PC-9 (cell line): ENCODE measurements around the gene ZSCAN31. TPM values are rescaled to one million over a fixed set of nuclear protein-coding genes. Genes with fewer than 3 reads are reported as not detected.
"Not testable (repeated sequence)": the region's sequence is repeated elsewhere in the genome, so short reads cannot be mapped to it uniquely, and the experiment has no call there.

Experiments used
- BruUV-seq: library from RNA; stranded (reverse); fragments of 400-500 nt; replicated peaks from 2 replicates; lab custom pipeline; 2021; lab: Mats Ljungman, UMichigan
- CTCF ChIA-PET: fragments of 300-600 bp; sonication (Branson Sonifier 250); formaldehyde crosslinking; loops from one replicate; lab custom pipeline; 2022; ENCODE audit warnings: antibody characterized with exemption; lab: Charles Lee
- POLR2A ChIA-PET: fragments of 300-600 bp; sonication (Branson Sonifier 250); formaldehyde crosslinking; loops from one replicate; lab custom pipeline; 2022; ENCODE audit warnings: antibody characterized with exemption; ENCODE audit not compliant: unreplicated experiment; lab: Charles Lee
- DNase-seq, 2 experiments: peaks; one replicate each; pipeline versions ENCODE4 v3.0.0 to v3.0.0-alpha.2; 2015 to 2022; ENCODE audit warnings: mixed read lengths in 1 of 2
- H2AFZ ChIP-seq: fragments of 200-600 bp; sonication (generic); 2 replicates; pipeline ENCODE4 v1.8.1; 2017; ENCODE audit warnings: antibody characterized with exemption
- H3F3A ChIP-seq: fragments of 200-600 bp; sonication (generic); 2 replicates; pipeline ENCODE4 v1.8.1; 2017; ENCODE audit warnings: antibody characterized with exemption, mild to moderate bottlenecking, low read depth; ENCODE audit not compliant: insufficient read depth
- H3K27ac ChIP-seq: fragments of 200-600 bp; sonication (generic); 2 replicates; pipeline ENCODE4 v1.6.1; 2016; ENCODE audit warnings: mixed run types
- H3K27me3 ChIP-seq: fragments of 200-600 bp; sonication (generic); 2 replicates; pipeline ENCODE4 v1.6.1; 2016; ENCODE audit warnings: low read depth, mixed run types; ENCODE audit not compliant: insufficient read depth
- H3K36me3 ChIP-seq: fragments of 200-600 bp; sonication (generic); 2 replicates; pipeline ENCODE4 v1.6.1; 2016; ENCODE audit warnings: low read depth, mixed run types
- H3K4me1 ChIP-seq: fragments of 200-600 bp; sonication (generic); replicated peaks from 2 replicates; pipeline ENCODE4 v1.6.1; 2016; ENCODE audit warnings: mixed run types; ENCODE audit not compliant: insufficient read depth
- H3K4me2 ChIP-seq: fragments of 200-600 bp; sonication (generic); 2 replicates; pipeline ENCODE4 v1.6.1; 2017; ENCODE audit warnings: mixed run types
- H3K4me3 ChIP-seq: fragments of 200-600 bp; sonication (generic); 2 replicates; pipeline ENCODE4 v1.6.1; 2016; ENCODE audit warnings: mixed run types
- H3K79me2 ChIP-seq: fragments of 200-600 bp; sonication (generic); 2 replicates; pipeline ENCODE4 v1.6.1; 2017; ENCODE audit warnings: low read depth, mixed run types
- H3K9me2 ChIP-seq: fragments of 200-600 bp; sonication (generic); 2 replicates; pipeline ENCODE4 v1.8.1; 2017; ENCODE audit warnings: mild to moderate bottlenecking; ENCODE audit not compliant: insufficient read depth
- H3K9me3 ChIP-seq: fragments of 200-600 bp; sonication (generic); 2 replicates; pipeline ENCODE4 v1.8.1; 2016; ENCODE audit warnings: low read depth; ENCODE audit not compliant: insufficient read depth
- H4K20me1 ChIP-seq: fragments of 200-600 bp; sonication (generic); 2 replicates; pipeline ENCODE4 v1.8.1; 2017; ENCODE audit not compliant: insufficient read depth
- EZH2 ChIP-seq: fragments of 200-600 bp; sonication (generic); IDR thresholded peaks from 2 replicates; pipeline ENCODE4 v1.8.0; 2017; ENCODE audit warnings: antibody characterized with exemption, low read depth
- intact Hi-C: fragments of 100-400 bp; cut with micrococcal nuclease; formaldehyde crosslinking; loops from one replicate; pipeline ENCODE4 v1.10.0; 2022; ENCODE audit not compliant: unreplicated experiment
- total RNA-seq: library from RNA; stranded (reverse); gene quantifications from 2 replicates; pipeline ENCODE4 v1.2.3, GENCODE V29; 2021
- TF ChIP-seq, protein P1 (sequence below): fragments of 200-600 bp; sonication (generic); conservative IDR thresholded peaks from 2 replicates; pipeline ENCODE4 v1.6.1; 2017; ENCODE audit warnings: mixed run types, antibody characterized with exemption, mild to moderate bottlenecking, moderate library complexity

ZSCAN31 gene
- total RNA-seq, 1 experiment from 2014 or later, result 88.8 TPM

- Histone ChIP-seq H2AFZ (no peak overlapping the region), H3K79me2 (no peaks in the 10 kb centered on the region), H3K9me2 (no peaks in the 10 kb centered on the region), H3K4me3 (no peak overlapping the region), H3K27me3 (no peaks in the 10 kb centered on the region), H3K4me1 (no peaks in the 10 kb centered on the region), H3K9me3 (no peaks in the 10 kb centered on the region), H3K27ac (no peak overlapping the region), H3K36me3 (no peaks in the 10 kb centered on the region), H3F3A (no peaks in the 10 kb centered on the region), H4K20me1 (no peaks in the 10 kb centered on the region), H3K4me2 (no peak overlapping the region)
- CTCF ChIA-PET, result no interaction called here
- POLR2A ChIA-PET, result no interaction called here
- DNase-seq, result no peak
- TF ChIP-seq, protein P1, sequence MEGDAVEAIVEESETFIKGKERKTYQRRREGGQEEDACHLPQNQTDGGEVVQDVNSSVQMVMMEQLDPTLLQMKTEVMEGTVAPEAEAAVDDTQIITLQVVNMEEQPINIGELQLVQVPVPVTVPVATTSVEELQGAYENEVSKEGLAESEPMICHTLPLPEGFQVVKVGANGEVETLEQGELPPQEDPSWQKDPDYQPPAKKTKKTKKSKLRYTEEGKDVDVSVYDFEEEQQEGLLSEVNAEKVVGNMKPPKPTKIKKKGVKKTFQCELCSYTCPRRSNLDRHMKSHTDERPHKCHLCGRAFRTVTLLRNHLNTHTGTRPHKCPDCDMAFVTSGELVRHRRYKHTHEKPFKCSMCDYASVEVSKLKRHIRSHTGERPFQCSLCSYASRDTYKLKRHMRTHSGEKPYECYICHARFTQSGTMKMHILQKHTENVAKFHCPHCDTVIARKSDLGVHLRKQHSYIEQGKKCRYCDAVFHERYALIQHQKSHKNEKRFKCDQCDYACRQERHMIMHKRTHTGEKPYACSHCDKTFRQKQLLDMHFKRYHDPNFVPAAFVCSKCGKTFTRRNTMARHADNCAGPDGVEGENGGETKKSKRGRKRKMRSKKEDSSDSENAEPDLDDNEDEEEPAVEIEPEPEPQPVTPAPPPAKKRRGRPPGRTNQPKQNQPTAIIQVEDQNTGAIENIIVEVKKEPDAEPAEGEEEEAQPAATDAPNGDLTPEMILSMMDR, result no peak
- intact Hi-C loops, result no loop called here
- no TSS peak for BruUV-seq
Measured at GRCh38 chr6:28368522-28368921, 32.6 kb upstream of the ZSCAN31 start.

DNA sequence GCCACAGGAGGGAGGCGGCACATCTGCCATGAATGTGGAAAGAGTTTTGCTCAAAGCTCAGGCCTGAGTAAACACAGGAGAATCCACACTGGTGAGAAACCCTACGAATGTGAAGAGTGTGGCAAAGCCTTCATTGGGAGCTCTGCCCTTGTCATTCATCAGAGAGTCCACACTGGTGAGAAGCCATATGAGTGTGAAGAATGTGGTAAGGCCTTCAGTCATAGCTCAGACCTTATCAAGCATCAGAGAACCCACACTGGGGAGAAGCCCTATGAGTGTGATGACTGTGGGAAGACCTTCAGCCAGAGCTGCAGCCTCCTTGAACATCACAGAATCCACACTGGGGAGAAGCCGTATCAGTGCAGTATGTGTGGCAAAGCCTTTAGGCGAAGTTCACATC, 29.6 kb upstream of the ZSCAN31 start:
- POLR2A ChIA-PET, H3K4me2 ChIP-seq, H3K79me2 ChIP-seq, H3K4me3 ChIP-seq, DNase-seq, H3K36me3 ChIP-seq, H3K27ac ChIP-seq, H2AFZ ChIP-seq, CTCF ChIA-PET, H3F3A ChIP-seq, H4K20me1 ChIP-seq, H3K4me1 ChIP-seq, BruUV-seq, H3K9me2 ChIP-seq, intact Hi-C loops, H3K27me3 ChIP-seq, H3K9me3 ChIP-seq: not testable (repeated sequence)

GRCh38 chr6:28360961-28361360, 25.0 kb upstream of the ZSCAN31 start:
- ChIA-PET POLR2A (no interaction called here), CTCF (no interaction called here)
- no peaks in the 10 kb centered on the region for H3F3A ChIP-seq
- no peak overlapping the region for H3K4me3 ChIP-seq
- no TSS peak for BruUV-seq
- DNase-seq, result no peak
- no peaks in the 10 kb centered on the region for H3K9me3 ChIP-seq
- intact Hi-C loops, result no loop called here
- no peak overlapping the region for H3K27ac ChIP-seq
- H3K36me3 ChIP-seq, result no peaks in the 10 kb centered on the region
- no peak overlapping the region for H3K4me2 ChIP-seq
- H3K27me3 ChIP-seq, result no peaks in the 10 kb centered on the region
- no peaks in the 10 kb centered on the region for H3K4me1 ChIP-seq
- no peaks in the 10 kb centered on the region for H4K20me1 ChIP-seq
- H2AFZ ChIP-seq, result no peak overlapping the region
- no peaks in the 10 kb centered on the region for H3K79me2 ChIP-seq
- no peaks in the 10 kb centered on the region for H3K9me2 ChIP-seq
- TF ChIP-seq EZH2, result no peak
- TF ChIP-seq, protein P1, result no peak

GRCh38 chr6:28359562-28359961, 23.6 kb upstream of the ZSCAN31 start:
- DNase-seq, H3F3A ChIP-seq, CTCF ChIA-PET, H3K36me3 ChIP-seq, H3K4me3 ChIP-seq, H2AFZ ChIP-seq, H3K9me2 ChIP-seq, H3K27ac ChIP-seq, H3K79me2 ChIP-seq, H4K20me1 ChIP-seq, BruUV-seq, H3K9me3 ChIP-seq, H3K27me3 ChIP-seq, H3K4me2 ChIP-seq: not testable (repeated sequence)
- peaks cover 11% of the 10 kb centered on the region; the same call in 1 of the 2 replicates for H3K4me1 ChIP-seq
- intact Hi-C loops, result loop anchor here (5.0 kb wide), 4 partner anchors 92 to 1197 kb away; partner anchors contain the start of genes ZSCAN26 and ZSCAN9
- POLR2A ChIA-PET, result interaction anchor here (0.7 kb wide), 1 partner anchor 13 kb away, joined by 3 read pairs; no protein-coding TSS in a partner anchor
